Activated gamma-delta T cell treated with anti-CD3 and anti-CD28 coated beads, Interleukin-2, amount 50 U/mL, for 16 hours (primary cell): ENCODE measurements around the gene MED15.
A peak's percentile ranks its signal among the peaks of the same experiment; 100 is the strongest.
"Not testable (repeated sequence)": the region's sequence is repeated elsewhere in the genome, so short reads cannot be mapped to it uniquely, and the experiment has no call there.

ENCODE experiments used
- DNase-seq: peaks from one replicate; pipeline ENCODE4 v3.0.0-alpha.2; 2020; ENCODE audit warnings: low read depth

The MED15 gene

DNA sequence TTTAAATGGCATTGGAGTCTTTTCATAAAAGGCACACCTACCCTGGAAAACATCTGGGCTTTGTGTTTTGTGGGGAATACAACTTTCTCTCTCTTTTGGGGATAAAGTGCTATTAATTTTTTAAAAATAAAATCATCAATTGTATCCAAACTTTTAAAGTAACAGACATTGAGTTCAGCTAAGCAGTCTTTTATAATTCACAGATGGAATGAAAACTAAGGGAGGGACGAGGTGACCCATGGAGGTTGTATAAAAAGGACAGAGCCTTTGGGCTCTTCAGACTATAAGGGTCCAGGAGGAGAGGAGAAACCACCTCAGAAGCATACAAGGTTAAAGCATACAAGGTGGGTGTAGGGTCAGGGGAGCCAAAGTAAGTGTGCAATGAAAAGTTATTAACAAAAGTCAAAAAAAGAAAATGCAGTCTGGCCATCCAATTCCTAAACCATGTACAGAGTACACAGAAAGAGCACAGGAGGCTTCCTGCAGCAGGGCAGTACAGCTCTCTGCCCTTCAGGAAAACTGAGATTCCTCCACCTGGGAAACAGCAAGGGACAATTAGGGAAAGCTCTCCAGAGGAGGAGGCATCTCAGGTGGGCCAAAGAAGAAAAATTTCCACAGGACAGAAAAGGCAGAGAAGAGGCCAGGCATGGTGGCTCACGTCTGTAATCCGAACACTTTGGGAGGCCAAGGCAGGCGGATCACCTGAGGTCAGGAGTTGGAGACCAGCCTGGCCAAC, 22.3 kb upstream of the MED15 start:
- DNase-seq = no peak

GRCh38 chr22:20486229-20486628, 21.2 kb upstream of the MED15 start:
- no peak for DNase-seq

DNA sequence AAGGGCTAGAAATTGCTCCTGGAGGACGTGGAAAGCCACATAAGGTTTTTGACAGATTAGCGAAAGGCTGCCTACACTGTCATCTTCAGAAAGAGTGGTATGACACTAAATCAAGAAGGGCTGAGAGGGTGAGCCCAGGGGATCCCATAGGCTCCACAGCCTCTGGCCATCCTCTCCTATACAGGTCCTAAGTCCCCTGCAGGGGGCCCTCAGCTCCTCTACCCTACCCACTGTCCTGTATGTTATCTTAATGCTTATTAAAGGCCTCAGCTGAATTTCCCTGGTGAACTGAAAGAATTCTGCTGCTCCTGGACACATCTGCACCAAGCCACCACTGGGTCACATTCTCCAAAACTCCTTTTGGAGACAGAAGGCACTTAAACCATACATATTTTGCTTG, 19.7 kb upstream of the MED15 start:
- no peak for DNase-seq

- DNase-seq = no peak
Measured at GRCh38 chr22:20488946-20489345, 18.5 kb upstream of the MED15 start.

DNA sequence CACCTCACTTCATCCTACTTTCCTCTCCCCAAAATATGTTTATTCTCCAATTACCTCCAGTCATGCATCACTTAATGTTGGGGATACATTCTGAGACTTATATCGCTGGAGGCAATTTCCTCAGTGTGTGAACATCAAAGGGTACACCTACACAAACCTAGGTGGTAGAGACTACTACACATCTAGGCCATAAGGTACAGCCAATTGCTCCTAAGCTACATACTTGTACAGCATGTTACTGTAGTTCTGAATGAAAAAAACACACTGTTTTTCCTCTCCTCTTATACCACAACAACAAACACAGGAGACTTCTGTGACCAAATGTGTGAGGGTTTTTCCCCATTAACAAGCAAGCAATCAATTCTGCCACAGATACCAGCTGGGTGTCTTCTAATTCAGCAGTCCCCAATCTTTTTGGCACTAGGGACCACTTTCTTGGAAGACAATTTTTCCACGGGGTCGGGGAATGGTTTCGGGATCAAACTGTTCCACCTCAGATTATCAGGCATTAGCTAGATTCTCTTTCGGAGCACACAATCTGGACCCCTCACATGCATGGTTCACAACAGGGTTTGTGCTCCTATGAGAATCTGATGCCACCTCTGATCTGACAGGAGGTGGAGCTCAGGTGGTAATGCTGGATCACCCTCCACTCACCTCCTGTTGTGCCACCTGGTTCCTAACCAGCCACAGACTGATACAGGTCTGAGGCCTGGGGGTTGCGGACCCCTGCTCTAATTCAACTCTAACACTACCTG, 17.0 kb upstream of the MED15 start:
- DNase-seq = no peak

GRCh38 chr22:20490941-20491307, 16.5 kb upstream of the MED15 start:
- no peak for DNase-seq

DNA sequence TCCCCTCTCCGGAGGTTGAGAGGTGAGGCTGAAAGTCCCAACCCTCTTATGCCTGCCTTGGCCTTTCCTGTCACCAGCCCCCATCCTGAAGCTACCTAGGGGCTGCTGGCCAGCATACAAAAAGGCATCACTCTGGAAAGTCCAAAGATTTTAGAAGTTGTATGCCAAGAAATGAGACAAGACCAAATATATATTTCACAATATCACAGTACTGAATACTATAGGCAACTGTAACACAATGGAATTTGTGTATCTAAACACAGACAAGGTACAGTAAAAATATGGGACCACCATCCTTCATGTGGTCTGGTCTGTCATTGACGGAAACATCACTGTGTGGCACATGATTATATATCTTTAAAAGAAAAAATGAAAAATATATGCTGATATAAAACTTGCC, 16.1 kb upstream of the MED15 start:
- DNase-seq = no peak

DNA sequence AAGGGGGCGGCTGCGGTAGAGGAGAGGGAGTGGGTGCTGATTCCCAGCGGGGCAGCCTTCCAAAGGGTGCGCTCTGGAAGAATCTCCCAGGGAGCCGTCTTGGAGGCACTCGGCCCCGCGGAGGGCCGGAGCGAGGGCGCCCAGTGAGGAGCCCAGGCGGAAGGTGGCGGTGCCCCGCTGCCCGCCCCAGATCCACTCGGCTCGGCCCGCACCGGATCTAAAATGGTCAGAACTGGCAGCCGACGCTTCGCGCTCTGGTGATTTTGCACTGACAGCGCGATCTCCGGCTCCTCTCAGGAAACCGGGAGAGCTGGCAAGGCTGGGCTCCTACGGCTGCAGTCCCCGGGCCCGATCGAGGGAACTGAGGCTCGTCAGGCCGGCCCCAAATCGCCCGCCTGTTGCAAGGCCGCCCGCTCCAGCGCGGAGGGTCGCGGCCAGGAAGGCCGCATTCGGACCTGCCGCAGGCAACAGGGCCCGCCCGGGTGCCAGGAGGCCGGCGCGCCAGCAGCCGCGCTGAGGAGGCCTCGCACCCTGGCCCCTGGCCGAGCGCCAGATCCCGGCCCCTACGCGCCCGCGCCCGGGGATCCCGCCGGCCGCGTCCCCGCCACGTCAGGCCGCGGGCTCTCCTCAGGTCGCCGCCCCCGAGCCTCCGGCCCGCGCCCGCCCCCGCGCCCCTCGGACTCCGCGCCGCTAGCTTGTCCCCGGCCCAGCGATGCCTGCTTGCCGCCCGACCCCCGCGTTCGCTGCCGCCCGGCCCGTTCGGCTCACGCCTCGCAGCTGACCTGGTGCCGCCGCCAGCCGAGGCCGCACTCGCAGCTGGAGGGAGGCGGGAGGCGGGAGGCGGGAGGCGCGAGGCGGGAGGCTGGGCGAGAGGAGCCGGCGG, 12.2 kb upstream of the MED15 start, which contains the start of gene KLHL22:
Gene KLHL22, minus strand, starts transcription at position 818 of the 883 bp plus-strand sequence. CDS start 6,584 bp downstream, outside the sequence.
- DNase-seq = no peak

- DNase-seq = peak; percentile 90
Measured at GRCh38 chr22:20495861-20496681, 11.3 kb upstream of the MED15 start.

GRCh38 chr22:20497426-20497825, 10.0 kb upstream of the MED15 start:
- no peak for DNase-seq

DNA sequence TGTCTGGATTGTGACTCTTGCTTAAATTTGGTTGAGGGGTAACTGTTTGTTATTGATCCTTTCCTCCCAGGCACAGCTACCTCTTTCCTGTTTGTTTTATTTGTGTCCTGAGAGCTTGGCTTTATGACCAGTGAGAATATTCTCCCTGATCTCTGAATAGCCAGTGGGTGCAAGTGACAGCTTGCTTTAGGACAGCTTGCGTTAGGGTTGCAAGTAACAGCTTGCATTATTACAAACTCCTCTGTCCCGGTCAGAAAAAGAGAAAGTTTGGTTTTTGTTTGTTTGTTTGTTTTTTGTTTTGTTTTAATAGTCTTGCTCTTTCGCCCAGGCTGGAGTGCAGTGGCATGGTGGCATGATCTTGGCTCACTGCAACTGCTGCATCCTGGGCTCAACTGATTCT, 8.5 kb upstream of the MED15 start:
- DNase-seq = no peak

- no peak for DNase-seq
Measured at GRCh38 chr22:20499769-20500168, 7.6 kb upstream of the MED15 start.

- DNase-seq = no peak
Measured at GRCh38 chr22:20503816-20504215, 3.6 kb upstream of the MED15 start.

- not testable (repeated sequence) for DNase-seq
Measured at GRCh38 chr22:20504293-20504922, 3.0 kb upstream of the MED15 start.

GRCh38 chr22:20506543-20507252, 712 bp upstream of the MED15 start:
- no peak for DNase-seq

- DNase-seq = not testable (repeated sequence)
Measured at GRCh38 chr22:20508067-20508755, 801 bp downstream of the MED15 start.

GRCh38 chr22:20508815-20509271, 1.4 kb downstream of the MED15 start:
- no peak for DNase-seq

GRCh38 chr22:20509344-20510047, 2.1 kb downstream of the MED15 start:
- peak; percentile 40 for DNase-seq
